C1 segment of cervical spinal cord (tissue), 14 donors: Measurements from ENCODE around the gene PCDHGA2.
"Not testable (repeated sequence)": the region's sequence is repeated elsewhere in the genome, so short reads cannot be mapped to it uniquely, and the experiment has no call there.

Experiments used
- DNase-seq, 14 donors: peaks; one replicate each; lab custom pipeline; 2025; lab: John Stamatoyannopoulos, UW

Gene PCDHGA2

GRCh38 chr5:141382469-141383294, 44.1 kb downstream of the PCDHGA2 start, which contains the start of gene PCDHGA7:
Gene PCDHGA7, plus strand, starts transcription at chr5:141382742. Its CDS starts 158 bp downstream, at chr5:141382900.
- DNase-seq = no peak

GRCh38 chr5:141383345-141383744, 44.8 kb downstream of the PCDHGA2 start:
- DNase-seq = no peak

- no peak for DNase-seq
Measured at GRCh38 chr5:141384471-141385267, 46.1 kb downstream of the PCDHGA2 start.

- DNase-seq = not testable (repeated sequence)
Measured at GRCh38 chr5:141387557-141388311, 49.2 kb downstream of the PCDHGA2 start, which contains the start of gene PCDHGB4. Gene PCDHGB4, plus strand, starts transcription at chr5:141387698. Its CDS starts 187 bp downstream, at chr5:141387885.

- DNase-seq = no peak
Measured at GRCh38 chr5:141388661-141389060, 50.1 kb downstream of the PCDHGA2 start.

GRCh38 chr5:141389153-141390042, 50.8 kb downstream of the PCDHGA2 start:
- DNase-seq = no peak

GRCh38 chr5:141392429-141393198, 54.1 kb downstream of the PCDHGA2 start, which contains the start of gene PCDHGA8:
Gene PCDHGA8, plus strand, starts transcription at chr5:141392633. Its CDS starts 181 bp downstream, at chr5:141392814.
- DNase-seq = no peak
